HG02884 (cell line): ENCODE results near the gene RAB19.

Experiments
- ATAC-seq: cut with Tn5 transposase; IDR thresholded peaks from one replicate; pipeline ENCODE4 v1.9.1; 2021; ENCODE audit warnings: mild to moderate bottlenecking, moderate library complexity; ENCODE audit not compliant: unreplicated experiment

Gene RAB19

GRCh38 chr7:140403878-140404564 lies at the start of gene RAB19:
RAB19 (plus strand) TSS chr7:140404058; CDS start chr7:140407647, 3,589 bp downstream.
- ATAC-seq: peak; percentile 57

- no peak for ATAC-seq
Measured at GRCh38 chr7:140358024-140358411, 45.8 kb upstream of the RAB19 start.

GRCh38 chr7:140358412-140359051 lies 45.3 kb upstream of the RAB19 start:
- ATAC-seq: no peak

- ATAC-seq: no peak
Measured at GRCh38 chr7:140360697-140361229, 43.1 kb upstream of the RAB19 start.

- no peak for ATAC-seq
Measured at GRCh38 chr7:140364819-140365218, 39.0 kb upstream of the RAB19 start.

- ATAC-seq: no peak
Measured at GRCh38 chr7:140367528-140367927, 36.3 kb upstream of the RAB19 start.

- ATAC-seq: no peak
Measured at GRCh38 chr7:140369294-140369693, 34.6 kb upstream of the RAB19 start.

- no peak for ATAC-seq
Measured at GRCh38 chr7:140375323-140375722, 28.5 kb upstream of the RAB19 start.

- no peak for ATAC-seq
Measured at GRCh38 chr7:140375892-140376730, 27.7 kb upstream of the RAB19 start.

- no peak for ATAC-seq
Measured at GRCh38 chr7:140383954-140384713, 19.7 kb upstream of the RAB19 start.

- ATAC-seq: no peak
Measured at GRCh38 chr7:140384894-140385545, 18.8 kb upstream of the RAB19 start.

- no peak for ATAC-seq
Measured at GRCh38 chr7:140389445-140389844, 14.4 kb upstream of the RAB19 start.

- ATAC-seq: no peak
Measured at GRCh38 chr7:140390034-140390433, 13.8 kb upstream of the RAB19 start.

GRCh38 chr7:140390466-140391190 lies 13.2 kb upstream of the RAB19 start:
- peak; percentile 64 for ATAC-seq

- ATAC-seq: no peak
Measured at GRCh38 chr7:140391634-140392033, 12.2 kb upstream of the RAB19 start.

GRCh38 chr7:140393756-140394306 lies 10.0 kb upstream of the RAB19 start:
- ATAC-seq: no peak

- ATAC-seq: peak; percentile 95
Measured at GRCh38 chr7:140397784-140398750, 5.8 kb upstream of the RAB19 start, which contains the start of gene SLC37A3. SLC37A3 (minus strand) TSS chr7:140398530; CDS start chr7:140382526, 16,004 bp downstream.

- no peak for ATAC-seq
Measured at GRCh38 chr7:140398821-140399220, 5.0 kb upstream of the RAB19 start.
